ENCODE results near the gene TTC6. TPM values are rescaled to one million over a fixed set of nuclear protein-coding genes. Genes with fewer than 3 reads are reported as not detected.

TTC6 gene
- total RNA-seq, 1 experiment from 2014 or later: 0.54 TPM

GRCh38 chr14:37573356-37573755, 22.1 kb upstream of the TTC6 start:
- no peak for ATAC-seq

GRCh38 chr14:37579274-37579673, 16.2 kb upstream of the TTC6 start:
- CTCF ChIA-PET: no interaction called here
- Histone ChIP-seq H3K4me3 (ENCODE audit: low read depth in 2 of 2, low read length in 2 of 2) (no peak overlapping the region), H3K36me3 (ENCODE audit: control insufficient read depth, insufficient read depth, low read length) (no peaks in the 10 kb centered on the region), H3K27me3 (ENCODE audit: control insufficient read depth, insufficient read depth, low read length) (no peaks in the 10 kb centered on the region), H3K9me3 (ENCODE audit: control insufficient read depth, insufficient read depth, low read depth, low read length) (no peaks in the 10 kb centered on the region), H3K4me1 (ENCODE audit: control insufficient read depth, insufficient read depth, low read length) (no peaks in the 10 kb centered on the region), H3K27ac (ENCODE audit: low read length) (no peak overlapping the region)
- intact Hi-C loops (cut with micrococcal nuclease; ENCODE audit: unreplicated experiment): no loop called here
- in situ Hi-C loops (cut with HindIII; ENCODE audit: low pct_unique_long_range_greater_than_20kb, low sequenced_read_pairs): no loop called here
- TF ChIP-seq POLR2AphosphoS5 (IDR thresholded peaks at IDR 0.05; ENCODE audit: low read depth, low read length): no peak
- POLR2A ChIA-PET: no interaction called here
- ATAC-seq (no peak), DNase-seq (ENCODE audit: low read depth, low spot score) (no peak)
- no TSS peak for BruUV-seq (replicated peaks)

More at GRCh38 chr14:37573356-37573755, 22.1 kb upstream of the TTC6 start:
- no peaks in the 10 kb centered on the region for H3K36me3 ChIP-seq (ENCODE audit: control insufficient read depth, insufficient read depth, low read length)
- CTCF ChIA-PET: no interaction called here
- no peak for DNase-seq (ENCODE audit: low read depth, low spot score)
- no peaks in the 10 kb centered on the region for H3K4me1 ChIP-seq (ENCODE audit: control insufficient read depth, insufficient read depth, low read length)
- H3K4me3 ChIP-seq (ENCODE audit: low read depth in 2 of 2, low read length in 2 of 2): no peak overlapping the region
- no peaks in the 10 kb centered on the region for H3K9me3 ChIP-seq (ENCODE audit: control insufficient read depth, insufficient read depth, low read depth, low read length)
- POLR2A ChIA-PET: no interaction called here
- TF ChIP-seq POLR2AphosphoS5 (IDR thresholded peaks at IDR 0.05; ENCODE audit: low read depth, low read length): no peak
- TF ChIP-seq SIN3A (IDR thresholded peaks at IDR 0.05; ENCODE audit: borderline replicate concordance, insufficient read depth, low read depth, low read length): no peak
- TF ChIP-seq REST (IDR thresholded peaks at IDR 0.05; ENCODE audit: insufficient read depth in 1 of 2, low read depth in 2 of 2, low read length in 1 of 2): no peak
- TF ChIP-seq CTCF (IDR thresholded peaks at IDR 0.05): no peak
- TF ChIP-seq TCF7L2 (IDR thresholded peaks at IDR 0.05; ENCODE audit: low read depth, low read length): no peak
- in situ Hi-C loops (cut with HindIII; ENCODE audit: low pct_unique_long_range_greater_than_20kb, low sequenced_read_pairs): no loop called here
- H3K27ac ChIP-seq (ENCODE audit: low read length): no peak overlapping the region
- no TSS peak for BruUV-seq (replicated peaks)
- H3K27me3 ChIP-seq (ENCODE audit: control insufficient read depth, insufficient read depth, low read length): no peaks in the 10 kb centered on the region
- intact Hi-C loops (cut with micrococcal nuclease; ENCODE audit: unreplicated experiment): no loop called here

- CTCF ChIA-PET: no interaction called here
- no TSS peak for BruUV-seq (replicated peaks)
- intact Hi-C loops (cut with micrococcal nuclease; ENCODE audit: unreplicated experiment) (no loop called here), in situ Hi-C loops (cut with HindIII; ENCODE audit: low pct_unique_long_range_greater_than_20kb, low sequenced_read_pairs) (no loop called here)
- Histone ChIP-seq H3K27me3 (ENCODE audit: control insufficient read depth, insufficient read depth, low read length) (no peaks in the 10 kb centered on the region), H3K4me3 (ENCODE audit: low read depth in 2 of 2, low read length in 2 of 2) (no peak overlapping the region), H3K36me3 (ENCODE audit: control insufficient read depth, insufficient read depth, low read length) (no peaks in the 10 kb centered on the region), H3K4me1 (ENCODE audit: control insufficient read depth, insufficient read depth, low read length) (no peaks in the 10 kb centered on the region), H3K9me3 (ENCODE audit: control insufficient read depth, insufficient read depth, low read depth, low read length) (no peaks in the 10 kb centered on the region), H3K27ac (ENCODE audit: low read length) (no peak overlapping the region)
- POLR2A ChIA-PET: no interaction called here
- TF ChIP-seq SIN3A (IDR thresholded peaks at IDR 0.05; ENCODE audit: borderline replicate concordance, insufficient read depth, low read depth, low read length) (no peak), POLR2AphosphoS5 (IDR thresholded peaks at IDR 0.05; ENCODE audit: low read depth, low read length) (no peak), REST (IDR thresholded peaks at IDR 0.05; ENCODE audit: insufficient read depth in 1 of 2, low read depth in 2 of 2, low read length in 1 of 2) (no peak), CTCF (IDR thresholded peaks at IDR 0.05) (no peak), TCF7L2 (IDR thresholded peaks at IDR 0.05; ENCODE audit: low read depth, low read length) (no peak)
- DNase-seq (ENCODE audit: low read depth, low spot score): no peak
- no peak for ATAC-seq
Measured at GRCh38 chr14:37580146-37580545, 15.3 kb upstream of the TTC6 start.

Data from Panc1 (cell line).